Breast epithelium (tissue), 3 donors: Measurements from ENCODE around the gene TMEM243.
A peak's percentile ranks its signal among the peaks of the same experiment; 100 is the strongest.

Experiments
- POLR2A ChIP-seq: fragments of 450-650 bp; IDR thresholded peaks from one replicate; pipeline ENCODE4 v1.6.1; 2016; ENCODE audit warnings: antibody characterized with exemption, mild to moderate bottlenecking, moderate library complexity
- TF ChIP-seq, protein P1 (sequence below), 3 donors: fragments of 450-650 bp; IDR thresholded peaks; one replicate each; pipeline ENCODE4 v1.5.1; 2016 to 2017; ENCODE audit warnings: antibody characterized with exemption in 3 of 3, mild to moderate bottlenecking in 3 of 3, moderate library complexity in 3 of 3

DNA sequence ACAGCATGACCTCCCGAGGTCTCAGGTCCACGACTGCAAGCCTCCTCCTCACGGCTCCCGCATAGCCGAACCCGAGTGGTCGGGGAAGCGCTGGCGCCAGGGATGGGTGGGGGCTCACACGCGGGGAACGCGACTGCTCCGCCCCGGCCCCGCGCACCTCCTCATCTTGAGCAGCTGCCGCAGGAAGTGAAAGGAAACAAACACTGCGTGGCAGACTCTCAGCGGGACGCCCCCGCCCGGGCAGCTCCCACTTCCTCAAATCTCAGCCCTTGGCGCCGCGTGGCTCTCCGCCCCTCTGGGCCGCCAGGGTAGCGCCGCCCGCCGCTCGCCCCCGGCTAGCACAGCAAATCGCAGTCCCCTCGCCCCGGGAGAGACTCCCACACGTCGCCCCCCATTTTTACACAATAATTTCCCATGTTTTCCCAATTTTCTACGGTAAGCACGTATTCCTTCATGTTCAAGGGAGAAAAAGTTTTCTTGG lies at the start of gene TMEM243:
- TF ChIP-seq, protein P1, sequence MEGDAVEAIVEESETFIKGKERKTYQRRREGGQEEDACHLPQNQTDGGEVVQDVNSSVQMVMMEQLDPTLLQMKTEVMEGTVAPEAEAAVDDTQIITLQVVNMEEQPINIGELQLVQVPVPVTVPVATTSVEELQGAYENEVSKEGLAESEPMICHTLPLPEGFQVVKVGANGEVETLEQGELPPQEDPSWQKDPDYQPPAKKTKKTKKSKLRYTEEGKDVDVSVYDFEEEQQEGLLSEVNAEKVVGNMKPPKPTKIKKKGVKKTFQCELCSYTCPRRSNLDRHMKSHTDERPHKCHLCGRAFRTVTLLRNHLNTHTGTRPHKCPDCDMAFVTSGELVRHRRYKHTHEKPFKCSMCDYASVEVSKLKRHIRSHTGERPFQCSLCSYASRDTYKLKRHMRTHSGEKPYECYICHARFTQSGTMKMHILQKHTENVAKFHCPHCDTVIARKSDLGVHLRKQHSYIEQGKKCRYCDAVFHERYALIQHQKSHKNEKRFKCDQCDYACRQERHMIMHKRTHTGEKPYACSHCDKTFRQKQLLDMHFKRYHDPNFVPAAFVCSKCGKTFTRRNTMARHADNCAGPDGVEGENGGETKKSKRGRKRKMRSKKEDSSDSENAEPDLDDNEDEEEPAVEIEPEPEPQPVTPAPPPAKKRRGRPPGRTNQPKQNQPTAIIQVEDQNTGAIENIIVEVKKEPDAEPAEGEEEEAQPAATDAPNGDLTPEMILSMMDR (IDR thresholded peaks at IDR 0.05), result no peak
- TF ChIP-seq POLR2A, result peak; percentile 58
